Measurements from ENCODE around the gene CCDC15.

- TF ChIP-seq CTCF (IDR thresholded peaks at IDR 0.05) (no peak), POLR2AphosphoS5 (IDR thresholded peaks at IDR 0.05; ENCODE audit: insufficient read depth in 1 of 2, low read depth in 1 of 2) (no peak)
Measured at GRCh38 chr11:124978316-124978715, 24.3 kb downstream of the CCDC15 start.

Data from vagina (tissue), 2 donors.